ENCODE results near the gene TTLL5. TPM values are rescaled to one million over a fixed set of nuclear protein-coding genes. Genes with fewer than 3 reads are reported as not detected.

TTLL5 gene
- total and polyA plus RNA-seq, 2 of the 13 experiments (the other 11 are each of a cell fraction or from before 2014, with no cell fraction given), result 11.8 to 18.8 TPM

DNA sequence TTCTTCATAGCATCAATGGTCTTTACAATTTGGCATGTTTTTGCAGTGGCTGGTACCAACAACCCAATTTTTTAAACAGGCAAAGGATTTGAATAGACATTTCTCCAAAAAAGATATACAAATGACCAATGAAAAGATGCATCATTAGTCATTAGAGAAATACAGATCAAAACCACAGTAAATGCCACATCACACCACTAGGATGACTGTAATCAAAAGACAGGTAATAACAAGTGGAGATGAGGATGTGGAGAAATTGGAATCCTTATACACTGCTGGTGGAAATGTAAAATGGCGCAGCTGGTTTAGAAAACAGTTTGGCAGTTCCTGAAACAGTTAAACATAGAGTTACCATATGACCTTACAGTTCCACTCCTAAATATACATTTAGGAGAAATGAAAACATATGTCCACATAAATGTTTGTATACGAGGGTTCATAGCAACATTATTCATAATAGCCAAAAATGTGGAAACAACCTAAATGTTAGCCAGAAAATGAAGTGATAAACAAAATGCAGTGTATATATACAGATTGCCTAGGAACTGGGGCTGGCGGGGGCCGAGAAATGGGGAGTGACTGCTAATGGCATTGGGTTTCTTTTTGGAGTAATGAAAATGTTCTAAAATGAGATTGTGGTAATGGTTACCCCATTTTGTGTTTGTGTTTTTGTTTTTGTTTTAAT is 265.5 kb downstream of the TTLL5 start:
- ATAC-seq (no peak), FAIRE-seq (no peak), DNase-seq (ENCODE audit: low spot score) (no peak)
- CTCF ChIA-PET (ENCODE audit: low intra/inter-chr PET ratio, low total read pairs), result no interaction called here
- POLR2A ChIA-PET, result no interaction called here
- WGBS (ENCODE audit: low lambda C conversion rate), result over 99% methylated on average over 4 of the region's 4 CpGs
- Histone ChIP-seq H3K4me1 (ENCODE audit: insufficient read depth, low read length) (no peaks in the 10 kb centered on the region), H3K4me3 (replicated peaks in 1 of 3; ENCODE audit: insufficient read depth in 1 of 3, low read depth in 2 of 3, low read length in 3 of 3) (no peak overlapping the region), H3K4me2 (ENCODE audit: low read depth, low read length) (no peak overlapping the region), H4K20me1 (ENCODE audit: insufficient read depth, low read length) (no peaks in the 10 kb centered on the region), H3K27me3 (ENCODE audit: control insufficient read depth in 1 of 2, insufficient read depth in 2 of 2, low read length in 2 of 2) (no peaks in the 10 kb centered on the region), H3K36me3 (replicated peaks in 1 of 2; ENCODE audit: control insufficient read depth in 1 of 2, insufficient read depth in 2 of 2, low read length in 2 of 2) (no peaks in the 10 kb centered on the region), H2AFZ (ENCODE audit: low read length) (no peak overlapping the region), H3K27ac (ENCODE audit: extremely low read length, insufficient read depth, low read length) (no peak overlapping the region), H3K9ac (ENCODE audit: insufficient read depth, low read depth, low read length) (no peak overlapping the region), H3K9me3 (ENCODE audit: low read length) (no peaks in the 10 kb centered on the region), H3K79me2 (ENCODE audit: insufficient read depth, low read length) (no peaks in the 10 kb centered on the region)
- in situ Hi-C loops (cut with HindIII; ENCODE audit: extremely low pct_ligation_motif_present, low pct_unique_long_range_greater_than_20kb) (no loop called here), intact Hi-C loops (cut with micrococcal nuclease; ENCODE audit: unreplicated experiment) (no loop called here)
- no peak for TF ChIP-seq ZNF430 (CRISPR knock-in tag; IDR thresholded peaks at IDR 0.05)
- TF ChIP-seq, protein P1, sequence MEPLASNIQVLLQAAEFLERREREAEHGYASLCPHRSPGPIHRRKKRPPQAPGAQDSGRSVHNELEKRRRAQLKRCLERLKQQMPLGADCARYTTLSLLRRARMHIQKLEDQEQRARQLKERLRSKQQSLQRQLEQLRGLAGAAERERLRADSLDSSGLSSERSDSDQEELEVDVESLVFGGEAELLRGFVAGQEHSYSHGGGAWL (CRISPR knock-in tag; IDR thresholded peaks at IDR 0.05), result no peak
- TF ChIP-seq ZNF761 (CRISPR knock-in tag; conservative IDR thresholded peaks at IDR 0.05), result no peak
- TF ChIP-seq, protein P2, sequence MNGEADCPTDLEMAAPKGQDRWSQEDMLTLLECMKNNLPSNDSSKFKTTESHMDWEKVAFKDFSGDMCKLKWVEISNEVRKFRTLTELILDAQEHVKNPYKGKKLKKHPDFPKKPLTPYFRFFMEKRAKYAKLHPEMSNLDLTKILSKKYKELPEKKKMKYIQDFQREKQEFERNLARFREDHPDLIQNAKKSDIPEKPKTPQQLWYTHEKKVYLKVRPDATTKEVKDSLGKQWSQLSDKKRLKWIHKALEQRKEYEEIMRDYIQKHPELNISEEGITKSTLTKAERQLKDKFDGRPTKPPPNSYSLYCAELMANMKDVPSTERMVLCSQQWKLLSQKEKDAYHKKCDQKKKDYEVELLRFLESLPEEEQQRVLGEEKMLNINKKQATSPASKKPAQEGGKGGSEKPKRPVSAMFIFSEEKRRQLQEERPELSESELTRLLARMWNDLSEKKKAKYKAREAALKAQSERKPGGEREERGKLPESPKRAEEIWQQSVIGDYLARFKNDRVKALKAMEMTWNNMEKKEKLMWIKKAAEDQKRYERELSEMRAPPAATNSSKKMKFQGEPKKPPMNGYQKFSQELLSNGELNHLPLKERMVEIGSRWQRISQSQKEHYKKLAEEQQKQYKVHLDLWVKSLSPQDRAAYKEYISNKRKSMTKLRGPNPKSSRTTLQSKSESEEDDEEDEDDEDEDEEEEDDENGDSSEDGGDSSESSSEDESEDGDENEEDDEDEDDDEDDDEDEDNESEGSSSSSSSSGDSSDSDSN (CRISPR knock-in tag; IDR thresholded peaks at IDR 0.05), result no peak
- no TSS peak for BruUV-seq (replicated peaks)

DNA sequence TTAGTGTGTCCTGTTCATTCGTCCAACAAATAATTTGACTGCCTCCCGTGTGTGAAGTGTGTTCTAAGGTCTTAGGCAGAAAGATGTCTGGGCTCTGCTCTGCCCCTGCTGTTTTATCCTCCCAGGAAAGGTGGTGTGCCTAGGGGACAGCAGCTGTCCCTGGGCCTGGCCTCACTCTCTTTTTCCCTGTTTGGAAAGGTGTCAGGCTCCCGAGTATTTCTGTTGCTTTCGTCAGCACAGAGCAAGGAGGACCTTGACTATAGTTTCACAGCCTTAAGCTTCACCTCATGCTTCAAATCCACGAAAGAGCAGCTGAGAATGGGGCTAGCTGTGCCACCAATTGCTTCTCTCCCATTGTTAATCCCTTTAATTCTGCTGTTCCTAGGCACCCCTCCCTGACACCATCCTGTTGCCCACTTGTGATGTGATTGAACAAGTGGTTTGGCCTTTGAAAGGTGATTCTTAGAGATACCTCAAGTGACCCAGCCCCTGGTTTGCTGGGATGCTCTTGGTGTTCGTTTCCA is 266.6 kb downstream of the TTLL5 start:
- Histone ChIP-seq H3K36me3 (replicated peaks in 1 of 2; ENCODE audit: control insufficient read depth in 1 of 2, insufficient read depth in 2 of 2, low read length in 2 of 2) (no peaks in the 10 kb centered on the region), H3K27me3 (ENCODE audit: control insufficient read depth in 1 of 2, insufficient read depth in 2 of 2, low read length in 2 of 2) (no peaks in the 10 kb centered on the region), H3K4me1 (ENCODE audit: insufficient read depth, low read length) (no peaks in the 10 kb centered on the region), H3K4me2 (ENCODE audit: low read depth, low read length) (no peak overlapping the region), H2AFZ (ENCODE audit: low read length) (no peak overlapping the region), H3K9me3 (ENCODE audit: low read length) (no peaks in the 10 kb centered on the region), H3K27ac (ENCODE audit: extremely low read length, insufficient read depth, low read length) (no peak overlapping the region), H4K20me1 (ENCODE audit: insufficient read depth, low read length) (no peaks in the 10 kb centered on the region), H3K79me2 (ENCODE audit: insufficient read depth, low read length) (no peaks in the 10 kb centered on the region), H3K4me3 (replicated peaks in 1 of 3; ENCODE audit: insufficient read depth in 1 of 3, low read depth in 2 of 3, low read length in 3 of 3) (no peak overlapping the region), H3K9ac (ENCODE audit: insufficient read depth, low read depth, low read length) (no peak overlapping the region)
- no peak for DNase-seq (ENCODE audit: low spot score)
- WGBS (ENCODE audit: low lambda C conversion rate), result 90% methylated on average over 6 of the region's 6 CpGs
- POLR2A ChIA-PET, result no interaction called here
- BruUV-seq (replicated peaks), result no TSS peak
- intact Hi-C loops (cut with micrococcal nuclease; ENCODE audit: unreplicated experiment), result no loop called here
- no peak for FAIRE-seq
- ATAC-seq, result no peak
- in situ Hi-C loops (cut with HindIII; ENCODE audit: extremely low pct_ligation_motif_present, low pct_unique_long_range_greater_than_20kb), result no loop called here
- CTCF ChIA-PET (ENCODE audit: low intra/inter-chr PET ratio, low total read pairs), result no interaction called here
- TF ChIP-seq, protein P3, sequence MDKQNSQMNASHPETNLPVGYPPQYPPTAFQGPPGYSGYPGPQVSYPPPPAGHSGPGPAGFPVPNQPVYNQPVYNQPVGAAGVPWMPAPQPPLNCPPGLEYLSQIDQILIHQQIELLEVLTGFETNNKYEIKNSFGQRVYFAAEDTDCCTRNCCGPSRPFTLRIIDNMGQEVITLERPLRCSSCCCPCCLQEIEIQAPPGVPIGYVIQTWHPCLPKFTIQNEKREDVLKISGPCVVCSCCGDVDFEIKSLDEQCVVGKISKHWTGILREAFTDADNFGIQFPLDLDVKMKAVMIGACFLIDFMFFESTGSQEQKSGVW (CRISPR knock-in tag; IDR thresholded peaks at IDR 0.05; ENCODE audit: borderline replicate concordance), result no peak
- TF ChIP-seq, protein P4, sequence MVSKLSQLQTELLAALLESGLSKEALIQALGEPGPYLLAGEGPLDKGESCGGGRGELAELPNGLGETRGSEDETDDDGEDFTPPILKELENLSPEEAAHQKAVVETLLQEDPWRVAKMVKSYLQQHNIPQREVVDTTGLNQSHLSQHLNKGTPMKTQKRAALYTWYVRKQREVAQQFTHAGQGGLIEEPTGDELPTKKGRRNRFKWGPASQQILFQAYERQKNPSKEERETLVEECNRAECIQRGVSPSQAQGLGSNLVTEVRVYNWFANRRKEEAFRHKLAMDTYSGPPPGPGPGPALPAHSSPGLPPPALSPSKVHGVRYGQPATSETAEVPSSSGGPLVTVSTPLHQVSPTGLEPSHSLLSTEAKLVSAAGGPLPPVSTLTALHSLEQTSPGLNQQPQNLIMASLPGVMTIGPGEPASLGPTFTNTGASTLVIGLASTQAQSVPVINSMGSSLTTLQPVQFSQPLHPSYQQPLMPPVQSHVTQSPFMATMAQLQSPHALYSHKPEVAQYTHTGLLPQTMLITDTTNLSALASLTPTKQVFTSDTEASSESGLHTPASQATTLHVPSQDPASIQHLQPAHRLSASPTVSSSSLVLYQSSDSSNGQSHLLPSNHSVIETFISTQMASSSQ (IDR thresholded peaks at IDR 0.05; ENCODE audit: low read depth), result no peak
- TF ChIP-seq, protein P4 (CRISPR knock-in tag; IDR thresholded peaks at IDR 0.05; ENCODE audit: borderline replicate concordance), result no peak
- no peak for TF ChIP-seq SP1 (IDR thresholded peaks at IDR 0.05)
- no peak for TF ChIP-seq SP1 (CRISPR knock-in tag; IDR thresholded peaks at IDR 0.05)
- TF ChIP-seq SP5 (CRISPR knock-in tag; IDR thresholded peaks at IDR 0.05; ENCODE audit: borderline replicate concordance, low read depth), result no peak
